Measurements from ENCODE around the gene PYCR2. TPM values are rescaled to one million over a fixed set of nuclear protein-coding genes. Genes with fewer than 3 reads are reported as not detected.
"Not testable (repeated sequence)": the region's sequence is repeated elsewhere in the genome, so short reads cannot be mapped to it uniquely, and the experiment has no call there.

The PYCR2 gene
- total RNA-seq, 2 experiments from 2014 or later, result 24.1 to 26.2 TPM

GRCh38 chr1:225889743-225890142 is 34.3 kb downstream of the PYCR2 start:
- Mint-ChIP-seq H3K27me3 (no peaks in the 10 kb centered on the region), H3K9me3 (no peaks in the 10 kb centered on the region), H3K4me1 (ENCODE audit: low read depth) (peaks cover 26% of the 10 kb centered on the region), H3K27ac (no peak overlapping the region), H3K36me3 (ENCODE audit: low read depth) (no peaks in the 10 kb centered on the region), H3K4me3 (no peak overlapping the region)
- Histone ChIP-seq H3K4me3 (ENCODE audit: low read length) (no peak overlapping the region), H3K4me1 (ENCODE audit: insufficient read depth, low read length) (peaks cover 26% of the 10 kb centered on the region), H3K27me3 (ENCODE audit: control insufficient read depth in 1 of 2, insufficient read depth in 2 of 2, low read length in 2 of 2) (no peaks in the 10 kb centered on the region), H3K36me3 (ENCODE audit: insufficient read depth, low read length) (no peaks in the 10 kb centered on the region), H3K9me3 (ENCODE audit: control insufficient read depth in 1 of 2, insufficient read depth in 1 of 2, low read length in 2 of 2) (no peaks in the 10 kb centered on the region), H3K27ac (ENCODE audit: low read depth in 1 of 2, low read length in 2 of 2) (no peak overlapping the region)
- intact Hi-C loops (cut with DNase I, micrococcal nuclease), result loop anchor here (10.0 kb wide), 2 partner anchors 115 to 175 kb away; partner anchors contain the start of genes H3-3A (in 1 of the 2) and SRP9 (in 1 of the 2)
- no peak for ATAC-seq (ENCODE audit: poor library complexity)
- TF ChIP-seq CTCF (IDR thresholded peaks at IDR 0.05), result no peak
- DNase-seq, result no peak
- ChIA-PET CTCF (no interaction called here), POLR2A (interaction anchor here (1.1 to 13.8 kb wide), 5 partner anchors 8 to 101 kb away, joined by 3 to 427 read pairs (median 3); partner anchors contain the start of genes PYCR2 and TMEM63A)

GRCh38 chr1:225888898-225889601 is 35.0 kb downstream of the PYCR2 start, which contains the start of gene LEFTY1:
LEFTY1 (minus strand) TSS chr1:225889146; CDS start chr1:225889066, 80 bp downstream.
- no peaks in the 10 kb centered on the region for H3K9me3 ChIP-seq (ENCODE audit: control insufficient read depth in 1 of 2, insufficient read depth in 1 of 2, low read length in 2 of 2)
- H3K27me3 ChIP-seq (ENCODE audit: control insufficient read depth in 1 of 2, insufficient read depth in 2 of 2, low read length in 2 of 2), result no peaks in the 10 kb centered on the region
- TF ChIP-seq CTCF (IDR thresholded peaks at IDR 0.05), result no peak
- intact Hi-C loops (cut with DNase I, micrococcal nuclease), result loop anchor here in 1 of 2 experiments (10.0 kb wide), 1 partner anchor 176 kb away; the partner anchor contains the start of gene H3-3A
- ATAC-seq (ENCODE audit: poor library complexity), result no peak
- no peak within 1 kb of the TSS for H3K27ac ChIP-seq (ENCODE audit: low read depth in 1 of 2, low read length in 2 of 2)
- Mint-ChIP-seq H3K27ac (no peak within 1 kb of the TSS), H3K9me3 (no peaks in the 10 kb centered on the region), H3K36me3 (ENCODE audit: low read depth) (no peaks in the 10 kb centered on the region), H3K4me1 (ENCODE audit: low read depth) (peaks cover 23% of the 10 kb centered on the region), H3K4me3 (peak within 1 kb of the TSS; percentile 34), H3K27me3 (no peaks in the 10 kb centered on the region)
- DNase-seq, result no peak
- H3K4me3 ChIP-seq (ENCODE audit: low read length), result no peak within 1 kb of the TSS
- no peaks in the 10 kb centered on the region for H3K36me3 ChIP-seq (ENCODE audit: insufficient read depth, low read length)
- H3K4me1 ChIP-seq (ENCODE audit: insufficient read depth, low read length), result peaks cover 23% of the 10 kb centered on the region
- ChIA-PET CTCF (no interaction called here), POLR2A (interaction anchor here (1.1 to 13.8 kb wide), 5 partner anchors 9 to 101 kb away, joined by 3 to 427 read pairs (median 3); partner anchors contain the start of genes PYCR2 and TMEM63A)

GRCh38 chr1:225888289-225888897 is 35.7 kb downstream of the PYCR2 start:
- Mint-ChIP-seq H3K27ac (no peak overlapping the region), H3K36me3 (ENCODE audit: low read depth) (peaks cover under 1% of the 10 kb centered on the region), H3K27me3 (no peaks in the 10 kb centered on the region), H3K4me1 (ENCODE audit: low read depth) (peaks cover 23% of the 10 kb centered on the region), H3K9me3 (no peaks in the 10 kb centered on the region), H3K4me3 (peak overlapping the region; percentile 34)
- POLR2A ChIA-PET, result interaction anchor here (1.5 to 2.6 kb wide), 2 partner anchors 10 to 48 kb away, joined by 3 to 18 read pairs; no protein-coding TSS in a partner anchor
- no peak for TF ChIP-seq CTCF (IDR thresholded peaks at IDR 0.05)
- H3K27me3 ChIP-seq (ENCODE audit: control insufficient read depth in 1 of 2, insufficient read depth in 2 of 2, low read length in 2 of 2), result no peaks in the 10 kb centered on the region
- DNase-seq, result no peak
- no peaks in the 10 kb centered on the region for H3K9me3 ChIP-seq (ENCODE audit: control insufficient read depth in 1 of 2, insufficient read depth in 1 of 2, low read length in 2 of 2)
- peaks cover 29% of the 10 kb centered on the region for H3K4me1 ChIP-seq (ENCODE audit: insufficient read depth, low read length)
- intact Hi-C loops (cut with DNase I, micrococcal nuclease), result loop anchor here in 1 of 2 experiments (10.0 kb wide), 1 partner anchor 176 kb away; the partner anchor contains the start of gene H3-3A
- H3K27ac ChIP-seq (ENCODE audit: low read depth in 1 of 2, low read length in 2 of 2), result no peak overlapping the region
- CTCF ChIA-PET, result no interaction called here
- no peak overlapping the region for H3K4me3 ChIP-seq (ENCODE audit: low read length)
- no peaks in the 10 kb centered on the region for H3K36me3 ChIP-seq (ENCODE audit: insufficient read depth, low read length)
- no peak for ATAC-seq (ENCODE audit: poor library complexity)

- ATAC-seq (ENCODE audit: poor library complexity); H3K36me3 ChIP-seq (ENCODE audit: insufficient read depth, low read length); H3K27me3 Mint-ChIP-seq; DNase-seq; H3K27ac ChIP-seq (ENCODE audit: low read depth in 1 of 2, low read length in 2 of 2); H3K9me3 ChIP-seq (ENCODE audit: control insufficient read depth in 1 of 2, insufficient read depth in 1 of 2, low read length in 2 of 2); H3K9me3 Mint-ChIP-seq; H3K4me3 ChIP-seq (ENCODE audit: low read length); CTCF ChIA-PET; H3K36me3 Mint-ChIP-seq (ENCODE audit: low read depth); H3K27me3 ChIP-seq (ENCODE audit: control insufficient read depth in 1 of 2, insufficient read depth in 2 of 2, low read length in 2 of 2); H3K27ac Mint-ChIP-seq: not testable (repeated sequence)
- intact Hi-C loops (cut with DNase I, micrococcal nuclease), result loop anchor here in 1 of 2 experiments (10.0 kb wide), 1 partner anchor 177 kb away; the partner anchor contains the start of gene H3-3A
- peaks cover 34% of the 10 kb centered on the region for H3K4me1 ChIP-seq (ENCODE audit: insufficient read depth, low read length)
- Mint-ChIP-seq H3K4me3 (peak overlapping the region; percentile 34), H3K4me1 (ENCODE audit: low read depth) (peaks cover 23% of the 10 kb centered on the region)
- POLR2A ChIA-PET, result interaction anchor here (2.6 kb wide), 1 partner anchor 10 kb away, joined by 18 read pairs; no protein-coding TSS in a partner anchor
Measured at GRCh38 chr1:225887554-225888288, 36.3 kb downstream of the PYCR2 start.
